Measurements from ENCODE around the gene LGI2.

LGI2 gene

GRCh38 chr4:25029479-25030276 is 1.1 kb downstream of the LGI2 start:
- in situ Hi-C loops (cut with HindIII; ENCODE audit: low sequenced_read_pairs) = no loop called here
- no peak for DNase-seq (ENCODE audit: low read depth, low spot score)
- TF ChIP-seq CTCF (IDR thresholded peaks at IDR 0.05; ENCODE audit: low read depth, low read length) = no peak
- no peak overlapping the region for H3K4me3 ChIP-seq (ENCODE audit: low read depth, low read length)

- in situ Hi-C loops (cut with HindIII; ENCODE audit: low sequenced_read_pairs) = no loop called here
- no peak for DNase-seq (ENCODE audit: low read depth, low spot score)
- TF ChIP-seq CTCF (IDR thresholded peaks at IDR 0.05; ENCODE audit: low read depth, low read length) = no peak
- no peak overlapping the region for H3K4me3 ChIP-seq (ENCODE audit: low read depth, low read length)
Measured at GRCh38 chr4:25028851-25029250, 1.9 kb downstream of the LGI2 start.

- DNase-seq (ENCODE audit: low read depth, low spot score) = no peak
- no peak for TF ChIP-seq CTCF (IDR thresholded peaks at IDR 0.05; ENCODE audit: low read depth, low read length)
- in situ Hi-C loops (cut with HindIII; ENCODE audit: low sequenced_read_pairs) = no loop called here
- no peak overlapping the region for H3K4me3 ChIP-seq (ENCODE audit: low read depth, low read length)
Measured at GRCh38 chr4:25022766-25023165, 8.0 kb downstream of the LGI2 start.

GRCh38 chr4:25021216-25021615 is 9.5 kb downstream of the LGI2 start:
- H3K4me3 ChIP-seq (ENCODE audit: low read depth, low read length) = no peak overlapping the region
- in situ Hi-C loops (cut with HindIII; ENCODE audit: low sequenced_read_pairs) = no loop called here
- TF ChIP-seq CTCF (IDR thresholded peaks at IDR 0.05; ENCODE audit: low read depth, low read length) = no peak
- DNase-seq (ENCODE audit: low read depth, low spot score) = no peak

GRCh38 chr4:25020236-25020635 is 10.5 kb downstream of the LGI2 start:
- H3K4me3 ChIP-seq (ENCODE audit: low read depth, low read length) = no peak overlapping the region
- in situ Hi-C loops (cut with HindIII; ENCODE audit: low sequenced_read_pairs) = no loop called here
- DNase-seq (ENCODE audit: low read depth, low spot score) = no peak
- no peak for TF ChIP-seq CTCF (IDR thresholded peaks at IDR 0.05; ENCODE audit: low read depth, low read length)

GRCh38 chr4:25019501-25019900 is 11.2 kb downstream of the LGI2 start:
- no peak for TF ChIP-seq CTCF (IDR thresholded peaks at IDR 0.05; ENCODE audit: low read depth, low read length)
- no peak for DNase-seq (ENCODE audit: low read depth, low spot score)
- in situ Hi-C loops (cut with HindIII; ENCODE audit: low sequenced_read_pairs) = no loop called here
- no peak overlapping the region for H3K4me3 ChIP-seq (ENCODE audit: low read depth, low read length)
